ENCODE results near the gene HIPK2.

HIPK2 gene

GRCh38 chr7:139714163-139714901, 63.5 kb downstream of the HIPK2 start:
- no peak for DNase-seq (ENCODE audit: low read depth in 2 of 2)

- no peak for DNase-seq (ENCODE audit: low read depth in 2 of 2)
Measured at GRCh38 chr7:139713526-139714162, 64.2 kb downstream of the HIPK2 start.

GRCh38 chr7:139713061-139713460, 64.7 kb downstream of the HIPK2 start:
- DNase-seq (ENCODE audit: low read depth in 2 of 2): no peak

- DNase-seq (ENCODE audit: low read depth in 2 of 2): no peak
Measured at GRCh38 chr7:139711991-139712743, 65.6 kb downstream of the HIPK2 start.

- no peak for DNase-seq (ENCODE audit: low read depth in 2 of 2)
Measured at GRCh38 chr7:139710036-139710435, 67.8 kb downstream of the HIPK2 start.

GRCh38 chr7:139709485-139709884, 68.3 kb downstream of the HIPK2 start:
- no peak for DNase-seq (ENCODE audit: low read depth in 2 of 2)

GRCh38 chr7:139708541-139708940, 69.3 kb downstream of the HIPK2 start:
- no peak for DNase-seq (ENCODE audit: low read depth in 2 of 2)

- DNase-seq (ENCODE audit: low read depth in 2 of 2): no peak
Measured at GRCh38 chr7:139706837-139707236, 71.0 kb downstream of the HIPK2 start.

GRCh38 chr7:139704308-139704879, 73.4 kb downstream of the HIPK2 start:
- no peak for DNase-seq (ENCODE audit: low read depth in 2 of 2)

GRCh38 chr7:139703487-139704307, 74.1 kb downstream of the HIPK2 start:
- DNase-seq (ENCODE audit: low read depth in 2 of 2): no peak

- no peak for DNase-seq (ENCODE audit: low read depth in 2 of 2)
Measured at GRCh38 chr7:139702811-139703486, 74.8 kb downstream of the HIPK2 start.

GRCh38 chr7:139702313-139702731, 75.5 kb downstream of the HIPK2 start:
- DNase-seq (ENCODE audit: low read depth in 2 of 2): no peak

- DNase-seq (ENCODE audit: low read depth in 2 of 2): no peak
Measured at GRCh38 chr7:139701908-139702307, 75.9 kb downstream of the HIPK2 start.

GRCh38 chr7:139700505-139701235, 77.1 kb downstream of the HIPK2 start:
- DNase-seq (ENCODE audit: low read depth in 2 of 2): no peak

- DNase-seq (ENCODE audit: low read depth in 2 of 2): no peak
Measured at GRCh38 chr7:139699640-139700504, 77.9 kb downstream of the HIPK2 start.

- no peak for DNase-seq (ENCODE audit: low read depth in 2 of 2)
Measured at GRCh38 chr7:139698844-139699243, 79.0 kb downstream of the HIPK2 start.

- no peak for DNase-seq (ENCODE audit: low read depth in 2 of 2)
Measured at GRCh38 chr7:139698278-139698677, 79.5 kb downstream of the HIPK2 start.

GRCh38 chr7:139697056-139697455, 80.7 kb downstream of the HIPK2 start:
- no peak for DNase-seq (ENCODE audit: low read depth in 2 of 2)

- DNase-seq (ENCODE audit: low read depth in 2 of 2): no peak
Measured at GRCh38 chr7:139696552-139696951, 81.2 kb downstream of the HIPK2 start.

Measured in stimulated activated CD4-positive, alpha-beta T cell treated with anti-CD3 and anti-CD28 coated beads, Interleukin-12 subunit alpha, Interleukin-12 subunit beta, amount 100 ng/mL, for 24 hours (primary cell).